Epithelial cell of proximal tubule (primary cell): ENCODE data around the gene TBC1D17. TPM values are rescaled to one million over a fixed set of nuclear protein-coding genes. Genes with fewer than 3 reads are reported as not detected.

Experiments used
- DNase-seq: peaks from one replicate; pipeline ENCODE4 v3.0.0-alpha.2; 2011; ENCODE audit warnings: low read depth
- H3K4me3 ChIP-seq: 2 replicates; pipeline ENCODE4 v1.5.1; 2011; ENCODE audit warnings: low read depth, mild to moderate bottlenecking, low read length
- total RNA-seq: library from RNA; depleted of rRNA; stranded (reverse); fragments of >200 nt; gene quantifications from 2 replicates; pipeline ENCODE4 v1.2.3, GENCODE V29; 2015
- TF ChIP-seq, protein P1 (sequence below): conservative IDR thresholded peaks from 2 replicates; pipeline ENCODE4 v1.5.1; 2012; ENCODE audit warnings: low read depth, mild to moderate bottlenecking, low read length

The TBC1D17 gene
- total RNA-seq, 1 donor from 2014 or later = 11.9 TPM

DNA sequence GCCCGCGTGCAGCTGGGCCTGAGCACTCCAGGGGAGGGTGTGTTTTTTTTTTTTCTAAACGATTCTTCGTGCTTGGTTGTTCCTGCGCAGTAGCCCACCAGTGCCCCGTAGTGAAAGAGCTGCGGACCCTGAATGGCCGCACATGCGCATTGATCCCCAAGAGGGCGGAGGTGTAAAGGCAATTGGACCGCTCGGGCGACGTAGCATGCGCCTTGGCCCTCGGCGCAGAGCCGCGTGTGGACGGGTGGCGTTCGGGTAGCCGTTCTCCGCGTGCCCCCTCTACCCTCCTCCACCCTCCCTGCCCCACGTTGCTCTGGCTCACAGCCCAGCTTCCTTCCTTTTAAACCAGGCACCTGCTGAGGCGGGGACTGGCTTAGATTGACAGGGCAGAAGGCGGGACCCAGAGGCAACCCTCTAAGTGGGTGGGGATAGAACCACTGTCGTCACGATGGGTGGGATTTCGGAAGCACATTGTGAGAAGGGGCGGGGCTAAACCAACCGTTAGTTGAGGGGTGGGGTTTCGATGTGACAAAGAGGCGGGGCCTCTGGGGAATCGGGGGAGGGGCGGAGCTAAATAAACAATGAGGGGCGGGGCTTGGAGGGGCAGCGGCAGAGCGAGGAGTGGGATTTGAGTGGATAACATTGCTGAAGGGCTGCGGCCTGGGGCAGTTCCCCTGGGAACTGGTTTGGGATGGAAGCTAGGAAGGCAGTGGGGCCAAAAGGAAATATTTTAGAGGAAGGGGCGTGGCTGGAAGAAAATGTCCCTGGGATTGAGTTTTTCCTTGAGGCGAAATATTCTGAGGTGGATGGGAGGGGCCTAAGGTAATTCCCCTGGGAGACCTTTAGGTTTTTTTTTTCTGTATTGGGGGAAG, 52.3 kb downstream of the TBC1D17 start:
- peak; percentile 92 for DNase-seq
- TF ChIP-seq, protein P1, sequence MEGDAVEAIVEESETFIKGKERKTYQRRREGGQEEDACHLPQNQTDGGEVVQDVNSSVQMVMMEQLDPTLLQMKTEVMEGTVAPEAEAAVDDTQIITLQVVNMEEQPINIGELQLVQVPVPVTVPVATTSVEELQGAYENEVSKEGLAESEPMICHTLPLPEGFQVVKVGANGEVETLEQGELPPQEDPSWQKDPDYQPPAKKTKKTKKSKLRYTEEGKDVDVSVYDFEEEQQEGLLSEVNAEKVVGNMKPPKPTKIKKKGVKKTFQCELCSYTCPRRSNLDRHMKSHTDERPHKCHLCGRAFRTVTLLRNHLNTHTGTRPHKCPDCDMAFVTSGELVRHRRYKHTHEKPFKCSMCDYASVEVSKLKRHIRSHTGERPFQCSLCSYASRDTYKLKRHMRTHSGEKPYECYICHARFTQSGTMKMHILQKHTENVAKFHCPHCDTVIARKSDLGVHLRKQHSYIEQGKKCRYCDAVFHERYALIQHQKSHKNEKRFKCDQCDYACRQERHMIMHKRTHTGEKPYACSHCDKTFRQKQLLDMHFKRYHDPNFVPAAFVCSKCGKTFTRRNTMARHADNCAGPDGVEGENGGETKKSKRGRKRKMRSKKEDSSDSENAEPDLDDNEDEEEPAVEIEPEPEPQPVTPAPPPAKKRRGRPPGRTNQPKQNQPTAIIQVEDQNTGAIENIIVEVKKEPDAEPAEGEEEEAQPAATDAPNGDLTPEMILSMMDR = no peak
- peak overlapping the region; percentile 92 for H3K4me3 ChIP-seq

DNA sequence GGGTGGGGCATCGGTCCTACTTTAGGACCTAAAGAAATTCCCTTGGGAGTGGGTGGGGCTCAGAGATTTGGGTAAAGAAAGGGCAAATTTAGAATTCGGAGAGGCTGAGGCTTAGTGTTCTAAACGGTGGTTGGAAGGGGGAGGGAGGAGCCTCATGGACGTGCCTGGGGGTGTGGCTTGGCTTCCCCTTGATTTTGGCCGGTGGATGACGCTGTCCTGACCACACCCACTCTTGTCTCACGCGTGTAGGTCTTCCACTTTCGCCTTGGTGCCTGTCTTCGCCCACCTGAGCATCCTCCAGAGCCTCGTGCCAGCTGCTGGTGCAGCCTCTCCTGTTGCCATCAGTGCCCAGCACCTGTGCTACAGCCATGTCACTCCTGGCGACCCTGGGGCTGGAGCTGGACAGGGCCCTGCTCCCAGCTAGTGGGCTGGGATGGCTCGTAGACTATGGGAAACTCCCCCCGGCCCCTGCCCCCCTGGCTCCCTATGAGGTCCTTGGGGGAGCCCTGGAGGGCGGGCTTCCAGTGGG, 53.0 kb downstream of the TBC1D17 start:
- H3K4me3 ChIP-seq = peak overlapping the region; percentile 92
- DNase-seq = no peak
- TF ChIP-seq, protein P1 = no peak

DNA sequence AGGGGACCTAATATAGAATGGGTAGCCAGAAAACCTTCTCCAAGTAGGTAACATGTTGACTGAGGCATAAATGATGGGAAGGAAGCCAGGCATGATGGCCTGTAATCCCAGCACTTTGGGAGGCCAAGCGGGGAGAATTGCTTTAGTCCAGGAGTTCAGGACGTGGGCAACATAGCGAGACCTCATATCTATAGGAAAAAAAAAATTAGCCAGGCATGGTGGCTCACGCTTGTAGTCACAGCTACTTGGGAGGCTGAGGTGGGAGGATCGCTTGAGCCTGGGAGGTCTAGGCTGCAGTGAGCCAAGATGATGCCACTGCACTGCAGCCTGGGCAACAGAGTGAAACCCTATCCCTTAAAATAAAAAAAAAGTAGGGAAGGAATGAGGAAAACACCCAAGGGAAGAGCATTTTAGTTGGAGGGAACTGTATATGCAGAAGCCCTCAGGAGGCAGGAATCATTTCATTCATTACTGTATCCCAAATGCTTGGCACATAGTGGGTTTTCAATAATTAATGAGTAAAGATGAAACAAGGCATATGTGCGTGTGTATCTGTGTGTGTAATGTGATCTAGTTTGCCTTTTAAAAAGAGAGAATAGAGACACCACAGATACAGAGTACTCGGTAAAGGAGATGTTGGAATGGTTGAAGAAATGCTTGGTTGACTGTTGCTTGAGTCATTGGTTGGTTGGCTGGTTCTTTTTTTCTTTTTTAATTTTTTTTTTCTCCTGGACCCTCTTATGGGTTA, 54.0 kb downstream of the TBC1D17 start:
- TF ChIP-seq, protein P1 = no peak
- H3K4me3 ChIP-seq = no peak overlapping the region
- DNase-seq = no peak

DNA sequence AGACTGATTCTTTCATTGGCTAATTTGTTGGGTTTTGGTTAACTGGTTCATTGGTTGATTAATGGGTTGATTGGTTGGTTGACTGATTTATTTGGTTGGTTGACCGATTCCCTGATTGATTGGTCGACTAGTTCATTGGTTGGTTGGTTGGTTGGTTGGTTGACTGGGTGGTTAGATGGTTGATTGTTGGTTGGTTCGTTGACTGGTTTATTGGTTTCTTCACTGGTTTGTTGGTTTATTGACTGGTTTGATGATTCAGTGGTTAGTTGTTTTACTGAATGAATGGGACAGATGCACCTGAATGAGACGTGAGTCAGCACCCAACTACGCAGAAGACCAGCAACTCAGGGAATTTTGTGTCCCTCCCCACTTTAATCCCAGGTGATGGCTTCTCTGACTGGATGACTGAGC, 54.5 kb downstream of the TBC1D17 start:
- peak; percentile 37 for DNase-seq
- no peak overlapping the region for H3K4me3 ChIP-seq
- TF ChIP-seq, protein P1 = no peak

DNA sequence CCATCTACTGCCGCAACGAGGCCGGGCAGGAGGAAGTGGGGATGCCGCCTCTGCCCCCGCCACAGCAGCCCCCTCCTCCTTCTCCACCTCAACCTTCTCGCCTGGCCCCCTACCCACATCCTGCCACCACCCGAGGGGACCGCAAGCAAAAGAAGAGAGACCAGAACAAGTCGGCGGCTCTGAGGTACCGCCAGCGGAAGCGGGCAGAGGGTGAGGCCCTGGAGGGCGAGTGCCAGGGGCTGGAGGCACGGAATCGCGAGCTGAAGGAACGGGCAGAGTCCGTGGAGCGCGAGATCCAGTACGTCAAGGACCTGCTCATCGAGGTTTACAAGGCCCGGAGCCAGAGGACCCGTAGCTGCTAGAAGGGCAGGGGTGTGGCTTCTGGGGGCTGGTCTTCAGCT, 55.2 kb downstream of the TBC1D17 start:
- TF ChIP-seq, protein P1 = no peak
- H3K4me3 ChIP-seq = no peak overlapping the region
- DNase-seq = no peak

DNA sequence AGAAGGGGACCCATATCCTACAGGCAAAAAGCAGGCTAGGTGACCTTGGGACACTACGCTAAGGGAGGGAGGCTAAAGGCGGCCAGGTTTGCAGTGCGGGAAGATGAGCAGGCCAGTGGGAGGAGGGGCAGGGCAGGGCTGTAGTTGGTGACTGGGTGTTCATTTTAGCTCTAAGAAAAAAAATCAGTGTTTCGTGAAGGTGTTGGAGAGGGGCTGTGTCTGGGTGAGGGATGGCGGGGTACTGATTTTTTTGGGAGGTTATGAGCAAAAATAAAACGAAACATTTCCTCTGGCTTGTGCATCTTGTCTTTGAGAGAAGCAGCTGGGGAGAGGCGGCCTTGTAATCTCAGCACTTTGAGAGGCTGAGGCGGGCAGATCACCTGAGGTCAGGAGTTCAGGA, 56.1 kb downstream of the TBC1D17 start:
- TF ChIP-seq, protein P1 = no peak
- no peak overlapping the region for H3K4me3 ChIP-seq
- no peak for DNase-seq
